Smooth muscle cell (in vitro differentiated cells): ENCODE data around the gene SLAMF7. TPM values are rescaled to one million over a fixed set of nuclear protein-coding genes. Genes with fewer than 3 reads are reported as not detected.

ENCODE experiments used
- DNase-seq: peaks from one replicate; lab custom pipeline; 2025; ENCODE audit not compliant: unreplicated experiment; lab: John Stamatoyannopoulos, UW
- H2AFZ ChIP-seq: fragments of 200-600 bp; sonication (generic); 2 replicates; pipeline ENCODE4 v1.6.0; 2016; ENCODE audit warnings: antibody characterized with exemption, low read depth, mild to moderate bottlenecking
- H3F3A ChIP-seq: fragments of 200-600 bp; sonication (generic); 2 replicates; pipeline ENCODE4 v1.6.0; 2017; ENCODE audit warnings: antibody characterized with exemption, low read depth
- H3K27ac ChIP-seq: fragments of 200-600 bp; sonication (generic); 2 replicates; pipeline ENCODE4 v1.5.1; 2016; ENCODE audit warnings: low read depth, mild to moderate bottlenecking
- H3K27me3 ChIP-seq: fragments of 200-600 bp; sonication (generic); 2 replicates; pipeline ENCODE4 v1.6.1; 2016; ENCODE audit warnings: low read depth, mild to moderate bottlenecking
- H3K36me3 ChIP-seq: fragments of 200-600 bp; sonication (generic); 2 replicates; pipeline ENCODE4 v1.5.1; 2016; ENCODE audit warnings: low read depth
- H3K4me1 ChIP-seq: fragments of 200-600 bp; sonication (generic); 2 replicates; pipeline ENCODE4 v1.5.1; 2016; ENCODE audit warnings: low read depth
- H3K4me2 ChIP-seq: fragments of 200-600 bp; sonication (generic); 2 replicates; pipeline ENCODE4 v1.6.0; 2016; ENCODE audit warnings: mild to moderate bottlenecking
- H3K4me3 ChIP-seq: fragments of 200-600 bp; sonication (generic); 2 replicates; pipeline ENCODE4 v1.5.1; 2016; ENCODE audit warnings: mild to moderate bottlenecking
- H3K79me2 ChIP-seq: fragments of 200-600 bp; sonication (generic); 2 replicates; pipeline ENCODE4 v1.6.0; 2016; ENCODE audit warnings: low read depth, mild to moderate bottlenecking
- H3K9ac ChIP-seq: fragments of 200-600 bp; sonication (generic); 2 replicates; pipeline ENCODE4 v1.6.0; 2016; ENCODE audit warnings: low read depth
- H3K9me3 ChIP-seq: fragments of 200-600 bp; sonication (generic); replicated peaks from 2 replicates; pipeline ENCODE4 v1.5.1; 2016; ENCODE audit warnings: low read depth
- H4K20me1 ChIP-seq: fragments of 200-600 bp; sonication (generic); 2 replicates; pipeline ENCODE4 v1.6.0; 2016; ENCODE audit warnings: low read depth
- CTCF ChIP-seq: fragments of 200-600 bp; sonication (generic); IDR thresholded peaks from 2 replicates; pipeline ENCODE4 v1.5.1; 2017; ENCODE audit warnings: borderline replicate concordance, mild to moderate bottlenecking, antibody characterized with exemption; ENCODE audit not compliant: insufficient read depth, poor library complexity, severe bottlenecking
- WGBS: methylation state at CpG from one replicate; pipeline ENCODE4 v1.1.7; 2016; ENCODE audit warnings: low lambda C conversion rate; 5-methylcytosine and 5-hydroxymethylcytosine counted together
- polyA plus RNA-seq: library from polyadenylated mRNA; unstranded; fragments of >200 nt; fragmentation: Nextera tagmentation; extraction: Ambion mirVana; gene quantifications from 2 replicates; pipeline ENCODE4 v1.2.1, GENCODE V29; 2016
- total RNA-seq: library from RNA; depleted of rRNA; stranded (reverse); fragments of >200 nt; gene quantifications from 2 replicates; pipeline ENCODE4 v1.2.3, GENCODE V29; 2014

The SLAMF7 gene
- total and polyA plus RNA-seq, 2 experiments from 2014 or later = not detected

GRCh38 chr1:160795951-160796383 is 56.9 kb downstream of the SLAMF7 start, which contains the start of gene LY9:
TSS of gene LY9 (plus strand) at chr1:160796174. CDS start at chr1:160796188, 14 bp downstream.
- no peak within 1 kb of the TSS for H2AFZ ChIP-seq
- no peaks in the 10 kb centered on the region for H3K36me3 ChIP-seq
- no peak within 1 kb of the TSS for H3K27ac ChIP-seq
- 95% methylated on average over 4 of the region's 4 CpGs for WGBS
- no peak within 1 kb of the TSS for H3K4me3 ChIP-seq
- H3K27me3 ChIP-seq = no peaks in the 10 kb centered on the region
- H3K4me1 ChIP-seq = no peaks in the 10 kb centered on the region
- no peak within 1 kb of the TSS for H3K9ac ChIP-seq
- no peaks in the 10 kb centered on the region for H3F3A ChIP-seq
- no peaks in the 10 kb centered on the region for H3K9me3 ChIP-seq
- no peaks in the 10 kb centered on the region for H4K20me1 ChIP-seq
- TF ChIP-seq CTCF = no peak
- no peak within 1 kb of the TSS for H3K4me2 ChIP-seq
- no peaks in the 10 kb centered on the region for H3K79me2 ChIP-seq
- no peak for DNase-seq

- H2AFZ ChIP-seq = no peak overlapping the region
- H3F3A ChIP-seq = no peaks in the 10 kb centered on the region
- WGBS = 92% methylated on average over 3 of the region's 3 CpGs
- H3K4me1 ChIP-seq = no peaks in the 10 kb centered on the region
- no peaks in the 10 kb centered on the region for H3K9me3 ChIP-seq
- H3K36me3 ChIP-seq = no peaks in the 10 kb centered on the region
- no peak overlapping the region for H3K4me3 ChIP-seq
- no peak overlapping the region for H3K9ac ChIP-seq
- H3K27me3 ChIP-seq = no peaks in the 10 kb centered on the region
- no peaks in the 10 kb centered on the region for H4K20me1 ChIP-seq
- DNase-seq = no peak
- H3K79me2 ChIP-seq = no peaks in the 10 kb centered on the region
- no peak overlapping the region for H3K4me2 ChIP-seq
- H3K27ac ChIP-seq = no peak overlapping the region
- no peak for TF ChIP-seq CTCF
These were observed 58.2 kb downstream of the SLAMF7 start for GRCh38 chr1:160797271-160797709.

- Histone ChIP-seq H3K4me3 (no peak overlapping the region), H3F3A (no peaks in the 10 kb centered on the region), H3K9ac (no peak overlapping the region), H3K36me3 (no peaks in the 10 kb centered on the region), H3K27ac (no peak overlapping the region), H3K4me1 (no peaks in the 10 kb centered on the region), H4K20me1 (no peaks in the 10 kb centered on the region), H3K4me2 (no peak overlapping the region), H3K79me2 (no peaks in the 10 kb centered on the region), H3K27me3 (no peaks in the 10 kb centered on the region), H2AFZ (no peak overlapping the region), H3K9me3 (no peaks in the 10 kb centered on the region)
- DNase-seq = no peak
- no peak for TF ChIP-seq CTCF
- WGBS = 58% methylated on average over 4 of the region's 4 CpGs
These were observed 58.8 kb downstream of the SLAMF7 start for GRCh38 chr1:160797861-160798273.

GRCh38 chr1:160798439-160798838 is 59.4 kb downstream of the SLAMF7 start:
- 90% methylated on average over 2 of the region's 2 CpGs for WGBS
- Histone ChIP-seq H3K4me2 (no peak overlapping the region), H3F3A (no peaks in the 10 kb centered on the region), H2AFZ (no peak overlapping the region), H3K9me3 (no peaks in the 10 kb centered on the region), H3K27me3 (no peaks in the 10 kb centered on the region), H3K36me3 (no peaks in the 10 kb centered on the region), H3K79me2 (no peaks in the 10 kb centered on the region), H3K4me3 (no peak overlapping the region), H3K4me1 (no peaks in the 10 kb centered on the region), H3K9ac (no peak overlapping the region), H4K20me1 (no peaks in the 10 kb centered on the region), H3K27ac (no peak overlapping the region)
- TF ChIP-seq CTCF = no peak
- DNase-seq = no peak
